Right renal pelvis (tissue), 4 donors: ENCODE results near the gene ILF3. TPM values are rescaled to one million over a fixed set of nuclear protein-coding genes. Genes with fewer than 3 reads are reported as not detected.
"Not testable (repeated sequence)": the region's sequence is repeated elsewhere in the genome, so short reads cannot be mapped to it uniquely, and the experiment has no call there.

ENCODE experiments used
- DNase-seq, 4 donors: peaks; one replicate each; pipeline ENCODE4 v3.0.0-alpha.2; 2013; ENCODE audit warnings: low read depth in 4 of 4, low spot score in 3 of 4, missing footprints in 1 of 4
- polyA plus RNA-seq, 4 donors: library from polyadenylated mRNA; unstranded; fragments of 120-200 nt; gene quantifications; one replicate each; pipeline ENCODE4 v1.2.1, GENCODE V29; 2013; ENCODE audit not compliant: insufficient read length in 4 of 4

The ILF3 gene
- polyA plus RNA-seq, 4 donors = 275 to 291 (median 278) TPM

DNA sequence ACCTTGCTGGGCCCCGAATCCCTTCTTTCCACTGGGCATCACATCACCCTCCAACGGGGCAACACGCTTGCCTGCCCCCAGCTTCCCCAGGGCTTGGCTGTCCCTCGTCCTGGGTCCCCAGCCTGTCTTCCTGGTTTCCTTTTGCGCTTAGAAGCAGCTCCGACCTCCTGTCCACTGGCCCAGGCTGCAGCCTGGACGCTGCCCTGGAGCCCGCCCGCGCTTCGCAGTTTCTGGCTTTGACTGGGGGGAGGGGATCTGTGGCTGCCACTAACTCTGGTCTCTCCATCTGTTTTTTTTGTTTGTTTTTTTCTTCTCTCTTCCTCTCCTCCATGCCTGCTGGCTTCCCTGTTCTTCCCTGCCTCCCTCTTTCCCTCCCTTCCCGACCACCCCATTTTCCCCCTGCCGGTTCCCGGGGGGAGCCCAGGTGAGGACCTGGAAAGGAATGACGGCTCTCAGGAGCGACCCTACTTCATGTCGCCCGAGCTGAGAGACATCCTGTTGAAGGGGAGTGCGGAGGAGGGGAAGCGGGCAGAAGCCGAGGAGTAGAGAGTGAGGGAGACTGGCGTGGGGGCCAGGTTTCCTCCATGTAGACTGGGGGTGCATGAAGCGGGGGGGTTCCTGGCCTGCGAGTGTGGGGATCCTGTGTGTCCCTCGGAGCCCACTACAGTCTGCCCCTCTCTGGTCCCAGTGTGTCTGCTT is 11.5 kb upstream of the ILF3 start:
- no peak for DNase-seq

DNA sequence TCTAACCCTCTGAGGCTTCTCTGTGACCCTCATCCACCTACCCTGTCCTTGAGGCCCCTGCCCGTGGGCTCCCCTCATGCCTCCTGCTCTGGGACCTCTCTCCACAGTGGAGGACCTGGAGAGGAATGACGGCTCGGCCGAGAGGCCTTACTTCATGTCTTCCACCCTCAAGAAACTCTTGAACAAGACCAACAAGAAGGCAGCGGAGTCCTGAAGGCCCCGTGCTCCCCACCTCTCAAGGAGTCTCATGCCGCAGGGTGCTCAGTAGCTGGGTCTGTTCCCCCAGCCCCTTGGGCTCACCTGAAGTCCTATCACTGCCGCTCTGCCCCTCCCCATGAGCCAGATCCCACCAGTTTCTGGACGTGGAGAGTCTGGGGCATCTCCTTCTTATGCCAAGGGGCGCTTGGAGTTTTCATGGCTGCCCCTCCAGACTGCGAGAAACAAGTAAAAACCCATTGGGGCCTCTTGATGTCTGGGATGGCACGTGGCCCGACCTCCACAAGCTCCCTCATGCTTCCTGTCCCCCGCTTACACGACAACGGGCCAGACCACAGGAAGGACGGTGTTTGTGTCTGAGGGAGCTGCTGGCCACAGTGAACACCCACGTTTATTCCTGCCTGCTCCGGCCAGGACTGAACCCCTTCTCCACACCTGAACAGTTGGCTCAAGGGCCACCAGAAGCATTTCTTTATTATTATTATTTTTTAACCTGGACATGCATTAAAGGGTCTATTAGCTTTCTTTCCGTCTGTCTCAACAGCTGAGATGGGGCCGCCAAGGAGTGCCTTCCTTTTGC is 10.8 kb upstream of the ILF3 start:
- DNase-seq = no peak

DNA sequence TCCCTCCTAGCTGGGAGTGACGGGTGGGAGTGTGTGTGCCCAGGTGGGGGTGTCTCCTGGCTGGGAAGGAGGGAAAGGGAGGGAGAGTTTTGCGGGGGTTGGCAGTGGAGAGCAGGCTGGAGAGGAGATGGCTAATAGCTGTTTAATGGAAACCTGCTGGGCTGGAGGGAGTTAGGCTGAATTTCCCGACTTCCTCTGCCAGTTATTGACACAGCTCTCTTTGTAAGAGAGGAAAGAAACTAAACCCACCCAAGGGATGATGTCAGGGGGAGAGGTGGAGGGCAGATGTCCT is 10.2 kb upstream of the ILF3 start:
- DNase-seq = no peak

DNA sequence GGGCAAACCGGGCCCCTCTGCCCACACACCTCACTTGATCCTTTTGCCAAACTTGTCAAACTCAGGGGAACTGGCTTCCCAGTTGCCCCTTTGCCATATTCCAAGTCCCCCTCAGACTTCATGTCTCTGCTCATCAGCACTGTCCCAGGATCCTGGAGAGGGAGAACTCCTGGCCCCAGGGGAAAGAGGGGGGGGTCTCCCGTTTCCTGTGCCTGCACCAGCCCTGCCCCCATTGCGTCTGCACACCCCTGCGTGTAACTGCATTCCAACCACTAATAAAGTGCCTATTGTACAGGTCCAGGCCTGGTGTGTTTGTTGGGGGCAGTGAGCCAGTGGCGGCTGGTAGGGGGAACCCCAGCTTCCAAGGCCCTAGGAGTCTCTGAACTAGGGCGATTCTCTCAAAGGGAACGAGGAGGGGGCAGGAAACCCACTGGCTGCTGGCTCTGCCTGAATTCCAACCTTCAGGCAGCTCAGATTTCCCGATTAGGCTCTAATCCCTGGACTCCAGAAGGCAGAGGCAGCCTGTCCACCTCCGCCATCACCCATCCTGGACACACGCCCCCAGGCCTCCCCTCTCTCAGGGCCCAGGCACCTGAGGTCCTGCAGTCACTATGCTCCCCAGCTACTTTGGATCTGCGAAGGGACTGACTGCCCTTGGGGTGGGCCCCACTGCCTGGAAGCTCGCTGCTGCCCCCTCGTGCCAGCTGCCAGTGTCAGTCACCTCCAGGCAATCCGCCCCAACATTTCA is 9.7 kb upstream of the ILF3 start:
- no peak for DNase-seq

DNA sequence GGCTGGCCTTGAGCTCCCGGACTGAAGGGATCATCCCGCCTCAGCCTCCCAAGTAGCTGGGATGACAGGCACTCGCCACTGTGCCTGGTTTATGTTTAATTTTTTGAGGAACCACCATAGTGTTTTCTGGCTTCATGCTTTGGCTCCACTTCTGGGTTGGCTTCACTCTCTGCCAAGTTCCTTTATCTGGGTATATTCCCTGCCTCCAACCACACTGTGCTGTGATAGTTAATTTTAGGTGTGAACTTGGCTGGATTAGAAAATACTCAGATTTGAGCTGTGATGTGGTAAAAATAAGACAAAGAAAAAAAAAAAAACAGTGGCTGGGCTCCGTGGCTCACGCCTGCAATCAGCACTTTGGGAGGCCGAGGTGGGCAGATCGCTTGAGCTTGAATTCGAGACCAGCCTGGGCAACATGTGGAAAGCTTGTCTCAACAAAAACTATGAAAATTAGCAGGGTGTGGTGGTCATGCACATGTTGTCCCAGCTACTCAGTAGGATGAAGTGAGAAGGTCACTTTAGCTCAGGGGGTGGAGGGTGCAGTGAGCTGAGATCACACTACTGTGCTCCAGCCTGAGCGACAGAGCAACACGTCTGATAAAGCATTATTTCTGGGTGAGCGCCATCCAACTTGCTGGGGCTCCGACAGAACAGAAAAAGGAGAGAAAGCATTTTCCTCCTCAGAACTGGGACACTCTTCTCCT is 7.5 kb upstream of the ILF3 start:
- no peak for DNase-seq

DNA sequence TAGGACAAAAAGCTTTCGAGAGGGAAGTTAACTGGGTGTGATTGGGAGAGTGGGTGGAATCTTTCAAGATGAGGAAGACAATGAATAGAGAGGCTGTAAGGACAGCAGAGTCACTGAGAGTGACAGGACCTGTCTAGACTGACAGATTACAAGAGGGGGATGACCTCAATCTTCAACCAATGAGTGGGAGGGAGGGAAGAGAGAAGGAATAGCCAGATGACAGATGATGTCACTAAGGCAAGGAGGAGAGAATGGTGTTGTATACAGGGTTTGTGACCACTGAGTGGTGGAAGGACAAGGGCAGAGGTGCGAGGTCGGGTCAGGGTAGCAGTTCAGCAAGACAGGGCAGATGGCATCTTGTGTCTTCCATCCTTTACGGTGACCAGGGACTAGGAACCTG is 5.8 kb upstream of the ILF3 start:
- DNase-seq = no peak

DNA sequence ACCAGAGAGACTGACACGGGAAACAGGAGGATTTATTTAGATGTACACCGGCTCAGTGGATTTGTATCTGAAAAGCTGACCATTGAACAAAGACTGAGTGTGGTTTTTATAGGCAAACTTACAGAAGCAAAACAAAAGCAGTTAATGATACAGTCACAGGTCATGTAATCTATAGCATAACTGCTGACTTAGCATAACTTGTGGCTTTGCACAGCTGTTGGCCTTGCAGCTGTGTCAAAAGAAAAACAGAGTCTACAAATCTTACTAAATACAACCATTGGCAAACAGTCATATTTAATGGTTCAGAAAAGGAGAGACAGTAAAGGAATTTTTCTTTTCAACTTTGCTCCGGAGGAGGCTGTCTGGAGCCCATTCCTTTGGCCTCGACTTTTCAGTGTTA is 2.3 kb upstream of the ILF3 start:
- no peak for DNase-seq

DNA sequence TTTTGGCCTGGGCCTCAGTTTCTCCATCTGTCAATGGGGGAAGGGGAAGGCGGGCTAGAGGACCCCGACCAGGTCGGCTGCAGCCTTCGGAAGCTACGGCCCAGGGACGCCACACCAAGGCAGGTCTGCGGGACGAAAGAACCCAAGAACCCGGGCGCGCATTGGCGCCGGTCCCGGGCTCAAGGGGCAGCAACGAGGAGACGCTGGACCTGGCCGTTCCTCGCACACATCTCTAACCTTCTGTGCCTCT is 739 bp upstream of the ILF3 start:
- no peak for DNase-seq

DNA sequence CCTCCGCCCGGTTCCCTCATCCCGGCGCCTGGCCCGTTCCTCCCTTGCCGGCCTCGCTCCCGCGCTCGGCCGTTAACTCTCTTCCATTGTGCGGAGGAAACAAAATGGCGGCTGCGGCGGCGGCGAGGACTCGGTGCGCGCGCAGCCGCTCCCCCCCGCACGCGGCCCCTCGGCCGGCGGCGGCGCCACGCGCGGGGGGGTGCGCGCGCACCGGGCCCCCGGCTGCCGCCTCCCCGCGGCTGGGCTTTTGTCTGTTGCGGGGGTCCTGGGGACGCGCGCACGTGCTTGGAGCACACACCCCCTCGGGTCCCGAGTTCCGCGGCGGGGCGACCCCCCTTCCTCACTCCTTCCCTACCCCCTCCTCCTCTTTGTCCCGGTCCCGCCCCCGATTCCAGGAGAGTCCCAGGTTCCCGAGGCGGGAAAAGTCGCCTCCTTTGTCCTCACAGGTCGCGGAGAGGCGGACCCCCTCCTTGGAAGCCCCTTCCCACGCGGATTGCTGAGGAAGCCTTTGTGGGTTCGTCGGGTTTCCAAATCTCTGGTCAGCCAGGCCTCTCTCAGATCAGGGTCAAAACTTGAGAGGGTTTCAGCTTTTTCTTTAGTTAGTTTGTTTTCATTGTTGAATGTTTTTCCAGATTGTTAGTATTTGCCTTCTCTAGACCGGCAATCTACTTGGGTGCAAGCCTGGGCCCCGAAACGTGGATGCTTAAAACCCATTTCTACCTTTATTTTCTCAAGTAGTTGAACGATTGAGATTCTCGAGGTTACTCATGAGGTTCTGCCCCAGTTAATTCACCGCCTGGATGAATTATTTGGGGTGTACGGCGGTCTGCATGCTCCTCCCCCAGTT is 687 bp downstream of the ILF3 start:
- DNase-seq = no peak

DNA sequence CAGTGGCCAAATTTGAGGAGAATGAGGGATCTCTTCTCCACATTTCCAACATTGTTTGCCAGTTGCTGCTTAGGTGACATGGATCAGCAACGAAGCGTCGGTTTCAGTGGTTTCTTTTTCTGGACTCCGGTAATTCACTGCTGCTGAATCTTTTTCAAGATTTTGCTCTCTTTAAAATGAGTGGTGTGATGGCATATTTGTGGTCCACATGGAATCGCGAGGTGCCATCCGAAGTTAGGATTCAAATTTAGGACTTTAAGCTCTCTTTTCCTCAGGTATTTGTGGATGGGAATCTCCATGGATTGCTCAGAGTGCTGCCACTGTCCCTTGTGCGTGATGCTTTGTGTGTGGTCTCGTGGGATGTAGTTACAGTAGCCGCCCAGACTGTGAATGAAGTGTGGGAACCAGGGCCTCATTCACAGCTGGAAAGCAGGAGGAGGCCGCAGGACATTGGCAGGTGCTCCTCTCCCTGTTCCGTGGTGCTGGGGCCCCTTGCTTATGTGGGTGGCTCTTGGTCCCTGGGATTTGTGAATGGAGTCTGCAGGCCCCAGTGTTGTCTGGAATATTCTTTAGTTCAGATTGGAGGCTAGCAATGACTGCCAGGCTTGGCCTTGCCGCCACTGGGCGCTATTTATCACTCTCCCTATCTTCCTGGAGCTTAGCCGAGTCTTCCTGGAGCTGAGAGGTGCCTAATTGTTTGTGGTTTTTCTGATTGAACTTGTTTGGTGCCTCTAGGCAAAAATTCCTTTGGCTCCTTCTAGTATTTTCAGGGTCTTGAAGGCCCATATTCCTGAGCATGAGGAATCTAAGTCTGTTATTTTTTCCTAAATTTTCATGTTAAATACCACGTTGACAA is 1.5 kb downstream of the ILF3 start:
- DNase-seq = no peak

DNA sequence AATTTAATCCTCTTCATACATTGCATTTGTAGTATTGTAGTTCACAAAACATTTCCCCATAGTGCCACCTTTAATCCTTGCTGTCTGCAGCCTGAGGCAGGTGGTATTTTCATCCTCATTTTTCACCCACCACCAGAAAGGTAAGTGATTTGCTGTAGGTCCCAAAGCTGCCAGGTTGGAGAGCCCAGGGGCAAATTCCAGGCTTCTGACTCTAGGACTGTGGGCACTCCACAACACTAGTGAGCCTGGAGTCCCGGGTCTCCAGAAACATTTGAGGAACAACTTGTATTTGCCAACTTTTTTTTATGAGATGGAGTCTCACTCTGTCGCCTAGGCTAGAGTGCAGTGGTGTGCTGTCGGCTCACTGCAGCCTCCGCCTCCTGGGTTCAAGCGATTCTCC is 6.2 kb downstream of the ILF3 start:
- no peak for DNase-seq

DNA sequence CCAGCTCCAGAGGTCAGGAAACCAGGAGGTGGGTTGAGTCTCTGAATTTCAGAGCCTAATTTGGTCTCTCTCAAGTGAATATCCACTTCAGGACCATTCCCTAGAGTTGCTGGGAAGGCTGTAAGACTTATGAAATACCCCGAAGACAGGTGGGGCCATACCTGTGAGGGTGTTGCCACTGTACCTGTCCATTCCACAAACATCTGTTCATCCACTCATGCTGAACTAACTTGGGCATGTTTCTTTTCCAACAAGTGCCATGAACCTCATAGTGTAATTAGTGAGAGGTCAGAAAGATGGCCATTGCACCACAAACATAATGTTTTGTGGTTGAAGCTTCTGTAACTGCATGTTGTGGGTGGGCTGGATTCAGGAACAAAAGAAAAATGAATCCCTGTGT is 7.8 kb downstream of the ILF3 start:
- no peak for DNase-seq

DNA sequence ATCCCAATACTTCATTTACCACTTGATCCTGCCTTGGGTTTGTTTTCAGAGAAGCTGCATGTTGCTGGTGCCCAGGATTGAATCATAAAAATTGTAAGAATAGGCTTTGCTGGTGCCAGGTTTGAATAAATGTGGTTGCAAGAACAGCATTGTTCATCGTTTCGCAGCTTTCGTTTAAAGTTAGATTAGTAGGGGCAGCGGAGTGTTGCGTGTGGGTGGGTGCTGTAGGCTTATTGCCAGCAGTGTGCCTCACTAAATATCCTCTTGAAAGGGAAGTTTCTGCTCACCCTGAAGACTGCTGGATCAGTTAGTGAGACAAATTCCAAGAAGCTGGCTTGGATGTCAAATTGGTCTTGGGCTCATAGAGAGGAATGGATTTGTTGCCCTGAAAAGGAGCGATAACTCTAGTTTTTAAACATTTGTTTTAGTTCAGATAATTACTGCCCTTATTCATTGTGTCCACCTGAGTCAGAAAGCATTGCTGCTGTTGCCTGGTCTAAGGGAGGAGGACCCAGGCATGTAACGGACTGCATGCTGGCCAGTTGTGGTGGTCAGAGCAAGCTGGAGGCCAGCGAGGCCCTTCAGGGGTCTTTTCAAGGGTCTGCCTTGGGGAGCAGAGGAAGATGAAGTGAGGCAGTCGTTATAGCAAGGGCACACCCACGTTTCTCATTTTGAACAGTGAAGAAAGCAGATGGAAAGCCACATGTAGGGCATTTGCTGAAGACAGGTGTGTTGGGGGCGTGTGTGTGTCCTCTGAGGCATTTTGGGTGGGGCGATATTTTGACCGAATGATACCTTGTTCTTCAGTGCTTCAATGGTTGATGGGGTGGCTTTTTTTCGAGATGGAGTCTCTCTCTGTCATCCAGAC is 8.5 kb downstream of the ILF3 start:
- no peak for DNase-seq

DNA sequence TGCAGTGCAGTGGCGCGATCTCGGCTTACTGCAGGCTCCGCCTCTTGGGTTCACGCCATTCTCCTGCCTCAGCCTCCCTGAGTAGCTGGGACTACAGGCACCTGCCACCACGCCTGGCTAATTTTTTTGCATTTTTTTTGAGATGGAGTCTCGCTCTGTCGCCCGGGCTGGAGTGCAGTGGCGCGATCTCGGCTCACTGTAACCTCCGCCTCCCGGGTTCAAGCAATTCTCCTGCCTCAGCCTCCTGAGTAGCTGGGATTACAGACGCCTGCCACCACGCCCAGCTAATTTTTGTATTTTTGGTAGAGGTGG is 9.1 kb downstream of the ILF3 start:
- not testable (repeated sequence) for DNase-seq

DNA sequence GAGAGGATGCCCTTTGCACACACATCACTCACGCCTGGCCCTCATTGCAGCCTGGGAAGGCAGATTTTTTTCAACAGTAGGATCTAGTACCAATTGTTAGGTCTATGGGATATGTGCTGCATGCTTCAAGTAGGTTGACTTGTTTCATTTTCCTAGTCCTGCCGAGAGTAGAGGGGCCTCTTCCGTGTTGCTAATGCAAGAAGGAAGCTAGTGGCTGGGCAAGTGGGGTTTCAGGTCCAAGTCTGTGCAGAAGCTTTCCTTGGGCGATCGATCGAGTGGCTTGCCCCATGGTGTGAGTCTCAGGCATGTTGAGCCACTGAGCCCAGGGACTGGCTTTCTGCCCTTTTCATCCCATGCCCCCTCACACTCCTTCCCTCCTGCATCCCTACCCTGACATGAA is 13.7 kb downstream of the ILF3 start:
- no peak for DNase-seq

DNA sequence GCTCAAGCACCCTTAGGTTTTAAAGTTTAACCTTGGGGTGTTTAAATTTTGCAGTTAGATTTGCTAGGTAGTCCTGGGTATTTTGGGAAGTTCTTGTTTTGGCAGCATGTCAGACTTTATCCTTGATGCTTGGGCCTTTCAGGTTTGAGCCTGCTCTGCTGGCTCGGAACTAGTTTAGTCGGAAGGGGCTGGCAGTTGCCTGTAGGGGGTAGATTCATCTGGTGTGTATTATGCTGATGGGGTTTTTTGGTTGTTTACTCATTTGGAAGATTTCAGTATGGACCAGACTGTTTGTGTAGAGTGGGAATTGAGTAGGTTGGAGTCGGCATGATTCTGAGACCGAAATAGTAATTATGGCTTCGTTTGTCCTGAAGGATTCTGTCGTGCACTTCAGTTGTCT is 15.1 kb downstream of the ILF3 start:
- no peak for DNase-seq

DNA sequence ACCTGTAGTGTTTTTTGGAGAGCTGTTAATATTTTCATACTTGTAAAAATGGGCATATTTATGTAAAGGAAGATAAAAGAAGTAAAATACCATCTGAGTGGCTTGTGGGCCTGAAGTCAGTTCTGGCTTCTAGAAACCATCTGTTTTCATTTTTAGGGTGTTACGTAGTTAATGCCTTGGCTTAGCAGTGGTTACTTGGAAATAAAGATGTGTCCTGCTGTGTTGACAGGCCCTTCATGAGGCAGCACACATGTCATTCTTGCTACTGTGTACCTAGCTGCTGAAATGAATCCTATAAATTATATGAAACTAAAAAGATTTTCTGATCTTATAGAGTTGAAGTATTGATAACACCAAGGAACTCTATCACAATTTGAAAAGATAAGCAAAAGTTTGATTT is 16.0 kb downstream of the ILF3 start:
- no peak for DNase-seq

DNA sequence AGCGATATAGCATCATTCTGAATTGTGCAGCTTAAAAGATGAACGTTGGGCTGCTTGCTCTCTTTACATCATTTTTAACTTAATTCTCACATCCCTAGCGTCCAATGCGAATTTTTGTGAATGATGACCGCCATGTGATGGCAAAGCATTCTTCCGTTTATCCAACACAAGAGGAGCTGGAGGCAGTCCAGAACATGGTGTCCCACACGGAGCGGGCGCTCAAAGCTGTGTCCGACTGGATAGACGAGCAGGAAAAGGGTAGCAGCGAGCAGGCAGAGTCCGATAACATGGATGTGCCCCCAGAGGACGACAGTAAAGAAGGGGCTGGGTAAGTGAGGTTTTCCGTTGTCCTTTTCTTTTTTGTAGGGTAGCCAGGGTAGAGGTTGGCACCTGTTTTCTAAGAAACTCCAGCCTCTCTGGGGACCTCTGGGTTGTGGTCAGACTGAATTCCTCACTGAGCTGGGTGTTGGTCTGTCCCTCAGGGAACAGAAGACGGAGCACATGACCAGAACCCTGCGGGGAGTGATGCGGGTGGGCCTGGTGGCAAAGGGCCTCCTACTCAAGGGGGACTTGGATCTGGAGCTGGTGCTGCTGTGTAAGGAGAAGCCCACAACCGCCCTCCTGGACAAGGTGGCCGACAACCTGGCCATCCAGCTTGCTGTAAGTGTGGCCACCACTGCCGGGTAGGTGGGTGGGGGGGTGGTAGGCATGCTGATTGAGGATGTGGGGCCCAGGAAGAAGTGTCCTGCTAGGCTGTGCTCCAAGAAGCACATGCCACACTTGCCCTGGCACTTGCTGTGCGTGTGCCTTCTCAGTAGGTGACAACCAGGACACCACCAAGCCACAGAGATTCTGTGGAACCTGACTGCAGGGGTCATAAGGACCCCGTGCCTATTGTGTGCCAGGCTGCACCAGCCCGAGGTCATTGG is 17.0 kb downstream of the ILF3 start:
- no peak for DNase-seq
